BLaER1 (cell line): Measurements from ENCODE around the gene FAM53A.

Source experiments
- H3K27ac ChIP-seq: shearing (Covaris generic); formaldehyde crosslinking; 2 replicates; pipeline ENCODE4 v1.8.1; 2022
- H3K27me3 ChIP-seq: shearing (Covaris generic); formaldehyde crosslinking; 2 replicates; pipeline ENCODE4 v1.8.1; 2022
- H3K36me3 ChIP-seq: shearing (Covaris generic); formaldehyde crosslinking; 2 replicates; pipeline ENCODE4 v1.8.1; 2022
- H3K4me1 ChIP-seq: shearing (Covaris generic); formaldehyde crosslinking; 2 replicates; pipeline ENCODE4 v1.8.1; 2022
- H3K4me2 ChIP-seq: shearing (Covaris generic); formaldehyde crosslinking; 2 replicates; pipeline ENCODE4 v1.8.1; 2022
- H3K4me3 ChIP-seq: shearing (Covaris generic); formaldehyde crosslinking; 2 replicates; pipeline ENCODE4 v1.8.1; 2022
- H3K9ac ChIP-seq: shearing (Covaris generic); formaldehyde crosslinking; 2 replicates; pipeline ENCODE4 v1.8.1; 2022
- H3K9me3 ChIP-seq: shearing (Covaris generic); formaldehyde crosslinking; 2 replicates; pipeline ENCODE4 v1.8.1; 2022
- H4K20me1 ChIP-seq: shearing (Covaris generic); formaldehyde crosslinking; 2 replicates; pipeline ENCODE4 v1.8.1; 2022
- Cebpa-rat ChIP-seq: shearing (Covaris generic); IDR thresholded peaks from 2 replicates; pipeline ENCODE4 v1.8.1; 2022

The FAM53A gene

GRCh38 chr4:1683736-1684505, at the start of gene FAM53A:
FAM53A (minus strand) TSS chr4:1684313; CDS start chr4:1668741, 15,572 bp downstream.
- TF ChIP-seq Cebpa-rat: no peak
- Histone ChIP-seq H3K27me3 (peaks cover 17% of the 10 kb centered on the region), H3K9ac (peak within 1 kb of the TSS; percentile 81), H3K36me3 (no peaks in the 10 kb centered on the region; the same call in 1 of the 2 replicates), H3K4me1 (peaks cover 27% of the 10 kb centered on the region), H3K4me2 (peak within 1 kb of the TSS; percentile 99), H3K4me3 (peak within 1 kb of the TSS; percentile 77), H3K27ac (peak within 1 kb of the TSS; percentile 87), H4K20me1 (no peaks in the 10 kb centered on the region), H3K9me3 (no peaks in the 10 kb centered on the region)

- Histone ChIP-seq H3K36me3 (peaks cover 100% of the 10 kb centered on the region), H3K9me3 (peaks cover 28% of the 10 kb centered on the region), H3K4me1 (peaks cover 16% of the 10 kb centered on the region), H4K20me1 (peaks cover 52% of the 10 kb centered on the region), H3K4me3 (no peak overlapping the region), H3K27ac (no peak overlapping the region), H3K9ac (no peak overlapping the region; the same call in 1 of the 2 replicates), H3K4me2 (no peak overlapping the region), H3K27me3 (no peaks in the 10 kb centered on the region)
- no peak for TF ChIP-seq Cebpa-rat
Observed at GRCh38 chr4:1732911-1733310, 48.8 kb upstream of the FAM53A start.

GRCh38 chr4:1731180-1731579, 47.1 kb upstream of the FAM53A start:
- Histone ChIP-seq H3K9ac (no peak overlapping the region), H4K20me1 (peaks cover 68% of the 10 kb centered on the region), H3K4me2 (no peak overlapping the region), H3K4me3 (no peak overlapping the region), H3K4me1 (peaks cover 34% of the 10 kb centered on the region), H3K27ac (no peak overlapping the region), H3K27me3 (no peaks in the 10 kb centered on the region), H3K36me3 (peaks cover 99% of the 10 kb centered on the region), H3K9me3 (peaks cover 11% of the 10 kb centered on the region; the same call in 1 of the 2 replicates)
- no peak for TF ChIP-seq Cebpa-rat

DNA sequence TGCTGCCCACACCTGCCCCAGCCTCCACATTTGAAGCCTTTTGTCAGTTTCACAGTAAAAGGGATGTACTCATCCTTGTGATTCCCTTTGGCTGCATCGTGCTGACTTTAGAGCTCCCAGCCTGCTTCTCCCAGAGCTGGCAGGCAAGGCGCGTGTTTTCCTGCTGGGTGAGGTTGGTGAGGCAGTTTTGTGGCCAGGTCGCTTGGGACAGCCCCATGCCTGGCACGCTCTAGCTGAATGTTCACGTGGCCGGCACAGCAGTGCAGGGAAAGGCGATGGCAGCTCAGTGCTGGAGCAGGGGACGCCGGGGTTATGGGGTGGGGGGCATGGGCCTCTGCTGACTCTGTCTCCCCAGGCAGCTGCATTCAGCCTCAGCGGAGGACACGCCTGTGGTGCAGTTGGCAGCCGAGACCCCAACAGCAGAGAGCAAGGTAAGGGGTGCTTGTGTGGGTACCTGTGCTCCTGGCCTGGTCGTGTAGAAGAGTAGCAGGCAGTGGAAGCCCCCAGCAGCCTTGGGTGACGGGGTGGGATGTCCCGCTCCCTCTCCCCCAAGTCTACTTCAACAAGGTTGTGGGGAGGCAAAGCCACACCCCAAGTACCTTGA, 46.5 kb upstream of the FAM53A start:
- Histone ChIP-seq H3K4me1 (peaks cover 39% of the 10 kb centered on the region), H3K27me3 (no peaks in the 10 kb centered on the region), H3K36me3 (peaks cover 99% of the 10 kb centered on the region), H3K9me3 (peaks cover 7% of the 10 kb centered on the region; the same call in 1 of the 2 replicates), H3K9ac (no peak overlapping the region), H3K4me3 (no peak overlapping the region), H3K4me2 (no peak overlapping the region), H4K20me1 (peaks cover 73% of the 10 kb centered on the region), H3K27ac (no peak overlapping the region)
- no peak for TF ChIP-seq Cebpa-rat

DNA sequence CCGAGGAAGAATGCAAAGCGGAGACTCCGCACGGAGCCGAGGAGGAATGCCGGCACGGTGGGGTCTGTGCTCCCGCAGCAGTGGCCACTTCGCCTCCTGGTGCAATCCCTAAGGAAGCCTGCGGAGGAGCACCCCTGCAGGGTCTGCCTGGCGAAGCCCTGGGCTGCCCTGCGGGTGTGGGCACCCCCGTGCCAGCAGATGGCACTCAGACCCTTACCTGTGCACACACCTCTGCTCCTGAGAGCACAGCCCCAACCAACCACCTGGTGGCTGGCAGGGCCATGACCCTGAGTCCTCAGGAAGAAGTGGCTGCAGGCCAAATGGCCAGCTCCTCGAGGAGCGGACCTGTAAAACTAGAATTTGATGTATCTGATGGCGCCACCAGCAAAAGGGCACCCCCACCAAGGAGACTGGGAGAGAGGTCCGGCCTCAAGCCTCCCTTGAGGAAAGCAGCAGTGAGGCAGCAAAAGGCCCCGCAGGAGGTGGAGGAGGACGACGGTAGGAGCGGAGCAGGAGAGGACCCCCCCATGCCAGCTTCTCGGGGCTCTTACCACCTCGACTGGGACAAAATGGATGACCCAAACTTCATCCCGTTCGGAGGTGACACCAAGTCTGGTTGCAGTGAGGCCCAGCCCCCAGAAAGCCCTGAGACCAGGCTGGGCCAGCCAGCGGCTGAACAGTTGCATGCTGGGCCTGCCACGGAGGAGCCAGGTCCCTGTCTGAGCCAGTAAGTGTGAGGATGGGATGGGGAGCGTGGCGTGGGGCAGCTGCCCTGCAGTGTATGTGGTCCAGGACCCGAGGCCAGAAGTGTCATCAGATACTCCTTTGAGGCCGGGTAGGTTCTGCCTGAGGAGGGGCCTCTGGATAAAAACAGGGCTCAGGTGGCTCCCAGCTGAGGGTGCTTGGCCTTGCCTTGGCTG, 44.2 kb upstream of the FAM53A start:
- peaks cover 54% of the 10 kb centered on the region for H3K4me1 ChIP-seq
- H3K9ac ChIP-seq: 0 out of 2 replicates have a peak overlapping the region, but pooled peaks have one; percentile 6
- no peaks in the 10 kb centered on the region for H3K27me3 ChIP-seq
- peaks cover 99% of the 10 kb centered on the region for H3K36me3 ChIP-seq
- H3K4me3 ChIP-seq: no peak overlapping the region
- H4K20me1 ChIP-seq: peaks cover 93% of the 10 kb centered on the region
- peak overlapping the region; percentile 59 for H3K27ac ChIP-seq
- H3K9me3 ChIP-seq: no peaks in the 10 kb centered on the region
- peak overlapping the region; percentile 51; the same call in 1 of the 2 replicates for H3K4me2 ChIP-seq
- no peak for TF ChIP-seq Cebpa-rat

DNA sequence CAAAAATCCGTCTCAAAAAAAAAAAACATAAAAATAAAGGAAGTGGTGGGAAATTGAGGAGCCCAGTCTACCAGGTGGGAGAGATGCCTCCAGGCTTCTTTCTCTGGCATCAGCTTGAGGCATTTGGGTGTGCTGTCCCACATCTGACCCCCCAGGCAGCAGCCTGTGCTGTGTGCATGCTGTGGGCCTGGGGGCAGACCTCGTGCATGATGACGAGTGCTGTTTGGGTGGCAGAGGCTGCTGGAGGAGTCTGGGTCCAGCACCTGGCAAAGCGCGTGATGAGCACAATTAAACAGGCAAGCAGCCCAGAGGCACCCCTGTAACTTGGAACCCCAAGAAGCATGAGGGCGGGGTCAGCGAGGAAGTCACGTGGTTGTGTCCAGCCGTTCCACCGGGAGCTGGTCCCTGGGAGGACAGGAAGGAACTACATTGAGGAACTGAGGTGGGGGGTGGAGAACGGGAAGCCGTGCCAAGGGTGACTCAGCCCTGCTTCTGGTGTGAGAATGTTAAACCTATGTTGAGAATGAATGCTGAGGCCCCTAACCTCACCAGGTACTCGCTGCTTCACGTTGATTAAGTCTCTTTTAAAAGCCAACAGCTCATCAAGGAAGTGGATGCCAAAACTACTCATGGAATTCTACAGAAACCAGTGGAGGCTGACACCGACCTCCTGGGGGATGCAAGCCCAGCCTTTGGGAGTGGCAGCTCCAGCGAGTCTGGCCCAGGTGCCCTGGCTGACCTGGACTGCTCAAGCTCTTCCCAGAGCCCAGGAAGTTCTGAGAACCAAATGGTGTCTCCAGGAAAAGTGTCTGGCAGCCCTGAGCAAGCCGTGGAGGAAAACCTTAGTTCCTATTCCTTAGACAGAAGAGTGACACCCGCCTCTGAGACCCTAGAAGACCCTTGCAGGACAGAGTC, 43.3 kb upstream of the FAM53A start:
- Histone ChIP-seq H3K36me3 (peaks cover 90% of the 10 kb centered on the region), H3K4me3 (no peak overlapping the region), H3K27ac (peak overlapping the region; percentile 59), H3K4me2 (peak overlapping the region; percentile 51), H3K27me3 (no peaks in the 10 kb centered on the region), H4K20me1 (peaks cover 95% of the 10 kb centered on the region), H3K9ac (peak overlapping the region; percentile 60; the same call in 1 of the 2 replicates), H3K9me3 (no peaks in the 10 kb centered on the region), H3K4me1 (peaks cover 64% of the 10 kb centered on the region)
- no peak for TF ChIP-seq Cebpa-rat

DNA sequence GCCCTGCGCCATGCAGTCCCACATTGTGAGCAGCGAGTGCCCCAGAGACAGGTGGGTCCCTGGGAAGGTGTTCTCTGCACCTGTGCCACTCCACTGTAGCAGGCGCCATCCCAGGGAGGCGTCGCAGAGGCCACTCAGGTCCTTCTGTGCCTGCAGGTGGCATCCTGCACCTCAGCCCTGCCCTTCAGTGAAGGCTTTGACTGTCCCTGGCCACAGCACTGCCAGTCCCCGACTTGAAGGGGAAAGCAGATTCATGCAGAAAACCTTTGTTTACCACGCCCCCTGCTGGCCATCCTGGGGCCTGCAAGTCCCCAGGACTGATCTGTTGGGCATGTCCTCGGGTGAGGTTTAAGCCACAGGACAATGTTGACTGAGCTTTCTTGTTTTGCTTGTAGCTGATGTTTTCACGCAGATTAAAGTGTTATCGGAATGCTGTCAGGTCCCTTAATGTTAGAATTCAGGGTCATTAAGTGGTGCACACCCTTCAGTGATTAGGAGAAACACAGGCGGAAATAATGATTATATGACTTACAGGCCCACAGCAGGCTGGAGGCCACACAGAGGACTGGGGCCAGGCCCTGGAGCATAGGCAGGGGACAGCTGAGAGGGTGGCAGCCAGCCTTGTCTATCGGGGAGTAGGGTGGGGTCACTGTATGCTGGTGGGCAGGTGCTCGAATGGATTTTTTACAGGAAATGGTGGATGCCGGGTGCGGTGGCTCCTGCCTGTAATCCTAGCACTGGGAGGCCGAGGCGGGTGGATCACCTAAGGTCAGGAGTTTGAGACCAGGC, 42.2 kb upstream of the FAM53A start:
- Histone ChIP-seq H3K9me3 (no peaks in the 10 kb centered on the region), H3K4me2 (peak overlapping the region; percentile 51), H3K27me3 (no peaks in the 10 kb centered on the region), H3K36me3 (peaks cover 80% of the 10 kb centered on the region), H3K4me1 (peaks cover 71% of the 10 kb centered on the region), H3K27ac (0 out of 2 replicates have a peak overlapping the region, but pooled peaks have one; percentile 32), H3K9ac (peak overlapping the region; percentile 60; the same call in 1 of the 2 replicates), H3K4me3 (no peak overlapping the region), H4K20me1 (peaks cover 93% of the 10 kb centered on the region)
- TF ChIP-seq Cebpa-rat: no peak

GRCh38 chr4:1725521-1725920, 41.4 kb upstream of the FAM53A start:
- no peak overlapping the region for H3K4me3 ChIP-seq
- H3K4me1 ChIP-seq: peaks cover 71% of the 10 kb centered on the region
- peak overlapping the region; percentile 32; the same call in 1 of the 2 replicates for H3K27ac ChIP-seq
- peaks cover 84% of the 10 kb centered on the region for H4K20me1 ChIP-seq
- no peak overlapping the region for H3K9ac ChIP-seq
- peaks cover 72% of the 10 kb centered on the region for H3K36me3 ChIP-seq
- no peak for TF ChIP-seq Cebpa-rat
- no peaks in the 10 kb centered on the region for H3K27me3 ChIP-seq
- H3K4me2 ChIP-seq: no peak overlapping the region
- no peaks in the 10 kb centered on the region for H3K9me3 ChIP-seq
